ENCODE measurements around the gene FGFR3.

DNA sequence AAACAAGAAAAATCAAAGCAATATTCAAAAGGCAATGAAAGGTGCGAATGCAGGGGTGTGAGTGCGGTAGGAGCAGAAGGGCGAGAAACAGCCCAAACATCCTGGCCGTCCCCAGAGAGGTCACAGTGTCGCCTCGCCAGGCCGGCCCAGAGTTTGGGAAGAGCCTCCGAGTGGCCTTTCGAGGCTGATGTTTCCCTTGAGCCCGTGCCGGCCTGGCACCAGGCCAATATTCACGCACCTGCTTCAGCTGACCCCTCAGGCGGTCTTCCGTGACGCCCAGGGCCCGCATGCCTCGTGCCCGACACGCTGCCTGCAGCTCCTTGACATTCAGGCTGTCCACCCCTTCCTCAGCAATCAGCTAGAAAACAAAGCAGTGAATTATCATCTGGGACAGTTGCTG lies 32.2 kb downstream of the FGFR3 start:
- TF ChIP-seq, protein P1, sequence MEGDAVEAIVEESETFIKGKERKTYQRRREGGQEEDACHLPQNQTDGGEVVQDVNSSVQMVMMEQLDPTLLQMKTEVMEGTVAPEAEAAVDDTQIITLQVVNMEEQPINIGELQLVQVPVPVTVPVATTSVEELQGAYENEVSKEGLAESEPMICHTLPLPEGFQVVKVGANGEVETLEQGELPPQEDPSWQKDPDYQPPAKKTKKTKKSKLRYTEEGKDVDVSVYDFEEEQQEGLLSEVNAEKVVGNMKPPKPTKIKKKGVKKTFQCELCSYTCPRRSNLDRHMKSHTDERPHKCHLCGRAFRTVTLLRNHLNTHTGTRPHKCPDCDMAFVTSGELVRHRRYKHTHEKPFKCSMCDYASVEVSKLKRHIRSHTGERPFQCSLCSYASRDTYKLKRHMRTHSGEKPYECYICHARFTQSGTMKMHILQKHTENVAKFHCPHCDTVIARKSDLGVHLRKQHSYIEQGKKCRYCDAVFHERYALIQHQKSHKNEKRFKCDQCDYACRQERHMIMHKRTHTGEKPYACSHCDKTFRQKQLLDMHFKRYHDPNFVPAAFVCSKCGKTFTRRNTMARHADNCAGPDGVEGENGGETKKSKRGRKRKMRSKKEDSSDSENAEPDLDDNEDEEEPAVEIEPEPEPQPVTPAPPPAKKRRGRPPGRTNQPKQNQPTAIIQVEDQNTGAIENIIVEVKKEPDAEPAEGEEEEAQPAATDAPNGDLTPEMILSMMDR (conservative IDR thresholded peaks at IDR 0.05; ENCODE audit: low read length): no peak
- TF ChIP-seq EZH2phosphoT487 (IDR thresholded peaks at IDR 0.05; ENCODE audit: borderline replicate concordance, low read depth, low read length): no peak

All from OCI-LY7 (cell line).